ENCODE data around the gene PPM1E. TPM values are rescaled to one million over a fixed set of nuclear protein-coding genes. Genes with fewer than 3 reads are reported as not detected.

Gene PPM1E
- total and polyA plus RNA-seq, 2 donors (not counting 1 experiment from before 2014, with no cell fraction given), result not detected

DNA sequence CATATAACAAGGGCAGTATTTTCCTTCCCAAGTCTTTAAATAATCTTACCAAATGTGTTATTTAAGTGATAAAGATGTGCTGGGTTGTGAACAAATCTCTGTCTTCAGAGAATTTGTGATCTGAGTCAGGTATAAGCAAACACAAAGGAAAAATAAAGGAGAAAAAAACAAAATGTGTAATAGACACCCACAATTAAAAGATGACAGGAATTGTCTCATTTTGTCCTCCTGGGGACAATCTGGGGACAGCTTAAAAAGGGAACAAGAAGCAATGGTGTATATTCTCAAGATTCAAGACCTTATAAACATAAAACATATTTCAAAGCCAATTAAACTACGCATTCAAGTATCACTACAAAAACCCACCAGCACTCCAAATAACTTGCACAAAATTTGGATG lies 243.8 kb downstream of the PPM1E start:
- no CpG with 5 or more reads among the region's 1 CpG for WGBS (ENCODE audit: insufficient coverage)
- Histone ChIP-seq H3K27ac (ENCODE audit: low read length in 2 of 2) (peak overlapping the region in 1 of 2 donors; percentile 34), H3K9me3 (ENCODE audit: control extremely low read depth in 1 of 3, control insufficient read depth in 2 of 3, insufficient read depth in 1 of 3, low read length in 2 of 3) (no peaks in the 10 kb centered on the region), H3K4me1 (ENCODE audit: control insufficient read depth in 2 of 2, insufficient read depth in 2 of 2, low read length in 2 of 2) (peaks cover 16 to 23% of the 10 kb centered on the region in 2 donors), H3K27me3 (replicated peaks in 1 of 4; ENCODE audit: control extremely low read depth in 1 of 4, control insufficient read depth in 3 of 4, insufficient read depth in 4 of 4, low read length in 3 of 4) (no peaks in the 10 kb centered on the region), H3K36me3 (replicated peaks in 1 of 2; ENCODE audit: control extremely low read depth in 1 of 2, control insufficient read depth in 1 of 2, extremely low read depth in 1 of 2, insufficient read depth in 2 of 2, low read length in 1 of 2) (peaks cover 0 to 2% of the 10 kb centered on the region in 2 experiments), H2AFZ (ENCODE audit: insufficient read depth, low read depth, low read length, poor library complexity, severe bottlenecking) (no peak overlapping the region), H3K79me2 (ENCODE audit: control insufficient read depth, insufficient read depth, low read length) (no peaks in the 10 kb centered on the region), H4K20me1 (ENCODE audit: control insufficient read depth, insufficient read depth, low read length, poor library complexity, severe bottlenecking) (no peaks in the 10 kb centered on the region), H3K4me3 (ENCODE audit: control extremely low read depth in 1 of 5, extremely low read depth in 1 of 5, insufficient read depth in 1 of 5, low read depth in 2 of 5, low read length in 4 of 5) (no peak overlapping the region), H3K9ac (ENCODE audit: low read length) (no peak overlapping the region), H3K4me2 (replicated peaks; ENCODE audit: low read depth, low read length, poor library complexity, severe bottlenecking) (no peak overlapping the region)
- Mint-ChIP-seq H3K9me3 (ENCODE audit: insufficient read depth) (no peaks in the 10 kb centered on the region), H3K27ac (peak overlapping the region; percentile 42), H3K4me3 (no peak overlapping the region), H3K27me3 (no peaks in the 10 kb centered on the region), H3K4me1 (peaks cover 33% of the 10 kb centered on the region)
- no peak for DNase-seq
- TF ChIP-seq, protein P1, sequence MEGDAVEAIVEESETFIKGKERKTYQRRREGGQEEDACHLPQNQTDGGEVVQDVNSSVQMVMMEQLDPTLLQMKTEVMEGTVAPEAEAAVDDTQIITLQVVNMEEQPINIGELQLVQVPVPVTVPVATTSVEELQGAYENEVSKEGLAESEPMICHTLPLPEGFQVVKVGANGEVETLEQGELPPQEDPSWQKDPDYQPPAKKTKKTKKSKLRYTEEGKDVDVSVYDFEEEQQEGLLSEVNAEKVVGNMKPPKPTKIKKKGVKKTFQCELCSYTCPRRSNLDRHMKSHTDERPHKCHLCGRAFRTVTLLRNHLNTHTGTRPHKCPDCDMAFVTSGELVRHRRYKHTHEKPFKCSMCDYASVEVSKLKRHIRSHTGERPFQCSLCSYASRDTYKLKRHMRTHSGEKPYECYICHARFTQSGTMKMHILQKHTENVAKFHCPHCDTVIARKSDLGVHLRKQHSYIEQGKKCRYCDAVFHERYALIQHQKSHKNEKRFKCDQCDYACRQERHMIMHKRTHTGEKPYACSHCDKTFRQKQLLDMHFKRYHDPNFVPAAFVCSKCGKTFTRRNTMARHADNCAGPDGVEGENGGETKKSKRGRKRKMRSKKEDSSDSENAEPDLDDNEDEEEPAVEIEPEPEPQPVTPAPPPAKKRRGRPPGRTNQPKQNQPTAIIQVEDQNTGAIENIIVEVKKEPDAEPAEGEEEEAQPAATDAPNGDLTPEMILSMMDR (IDR thresholded peaks at IDR 0.05), result no peak
- no peak for TF ChIP-seq EZH2 (IDR thresholded peaks at IDR 0.05; ENCODE audit: borderline replicate concordance, insufficient read depth, low read depth, low read length, poor library complexity, severe bottlenecking)
- ChIA-PET CTCF (interaction anchor here (0.7 to 10.0 kb wide), 3 partner anchors 286 to 481 kb away, joined by 3 to 199 read pairs (median 6); no protein-coding TSS in a partner anchor), POLR2A (interaction anchor here (1.6 kb wide), 1 partner anchor 368 kb away, joined by 5 read pairs; no protein-coding TSS in a partner anchor)
- no peak for ATAC-seq (ENCODE audit: low read depth)
- intact Hi-C loops (cut with micrococcal nuclease), result no loop called here

- DNase-seq (no peak), ATAC-seq (ENCODE audit: low read depth) (no peak)
- no peak overlapping the region for H2AFZ ChIP-seq (ENCODE audit: insufficient read depth, low read depth, low read length, poor library complexity, severe bottlenecking)
- no peaks in the 10 kb centered on the region for H3K9me3 ChIP-seq (ENCODE audit: control extremely low read depth in 1 of 3, control insufficient read depth in 2 of 3, insufficient read depth in 1 of 3, low read length in 2 of 3)
- peak overlapping the region in 1 of 2 donors; percentile 93 for H3K27ac ChIP-seq (ENCODE audit: low read length in 2 of 2)
- ChIA-PET POLR2A (interaction anchor here (1.6 kb wide), 1 partner anchor 368 kb away, joined by 5 read pairs; no protein-coding TSS in a partner anchor), CTCF (interaction anchor here (1.0 to 10.0 kb wide), 2 partner anchors 287 to 481 kb away, joined by 5 to 199 read pairs; no protein-coding TSS in a partner anchor)
- H4K20me1 ChIP-seq (ENCODE audit: control insufficient read depth, insufficient read depth, low read length, poor library complexity, severe bottlenecking), result no peaks in the 10 kb centered on the region
- no peaks in the 10 kb centered on the region for H3K27me3 Mint-ChIP-seq
- H3K27ac Mint-ChIP-seq, result peak overlapping the region; percentile 78
- no peak overlapping the region for H3K4me2 ChIP-seq (replicated peaks; ENCODE audit: low read depth, low read length, poor library complexity, severe bottlenecking)
- H3K4me1 Mint-ChIP-seq, result peaks cover 37% of the 10 kb centered on the region
- TF ChIP-seq, protein P1 (IDR thresholded peaks at IDR 0.05), result no peak
- TF ChIP-seq EZH2 (IDR thresholded peaks at IDR 0.05; ENCODE audit: borderline replicate concordance, insufficient read depth, low read depth, low read length, poor library complexity, severe bottlenecking), result no peak
- H3K9me3 Mint-ChIP-seq (ENCODE audit: insufficient read depth), result no peaks in the 10 kb centered on the region
- WGBS (ENCODE audit: insufficient coverage), result no CpG with 5 or more reads among the region's 1 CpG
- no peak overlapping the region for H3K4me3 Mint-ChIP-seq
- H3K27me3 ChIP-seq (replicated peaks in 1 of 4; ENCODE audit: control extremely low read depth in 1 of 4, control insufficient read depth in 3 of 4, insufficient read depth in 4 of 4, low read length in 3 of 4), result no peaks in the 10 kb centered on the region
- peaks cover 0 to 2% of the 10 kb centered on the region in 2 experiments for H3K36me3 ChIP-seq (replicated peaks in 1 of 2; ENCODE audit: control extremely low read depth in 1 of 2, control insufficient read depth in 1 of 2, extremely low read depth in 1 of 2, insufficient read depth in 2 of 2, low read length in 1 of 2)
- intact Hi-C loops (cut with micrococcal nuclease), result loop anchor here (5.0 kb wide), 1 partner anchor 468 kb away; no protein-coding TSS in a partner anchor
- H3K4me1 ChIP-seq (ENCODE audit: control insufficient read depth in 2 of 2, insufficient read depth in 2 of 2, low read length in 2 of 2), result peaks cover 16 to 23% of the 10 kb centered on the region in 2 donors
- H3K9ac ChIP-seq (ENCODE audit: low read length), result no peak overlapping the region
- no peak overlapping the region for H3K4me3 ChIP-seq (ENCODE audit: control extremely low read depth in 1 of 5, extremely low read depth in 1 of 5, insufficient read depth in 1 of 5, low read depth in 2 of 5, low read length in 4 of 5)
- no peaks in the 10 kb centered on the region for H3K79me2 ChIP-seq (ENCODE audit: control insufficient read depth, insufficient read depth, low read length)
These were observed 244.4 kb downstream of the PPM1E start for GRCh38 chr17:59000022-59000421.

All from B cell (primary cell).